GM21447 (cell line): Measurements from ENCODE around the gene ZNF746.
"Not testable (repeated sequence)": the region's sequence is repeated elsewhere in the genome, so short reads cannot be mapped to it uniquely, and the experiment has no call there.

Experiments used
- ATAC-seq: cut with Tn5 transposase; IDR thresholded peaks from one replicate; pipeline ENCODE4 v1.9.1; 2021; ENCODE audit not compliant: unreplicated experiment

Gene ZNF746

GRCh38 chr7:149497467-149498261 is at the start of gene ZNF746:
Gene ZNF746, minus strand, starts transcription at chr7:149497809. Its CDS starts 273 bp downstream, at chr7:149497536.
- peak; percentile 93 for ATAC-seq

DNA sequence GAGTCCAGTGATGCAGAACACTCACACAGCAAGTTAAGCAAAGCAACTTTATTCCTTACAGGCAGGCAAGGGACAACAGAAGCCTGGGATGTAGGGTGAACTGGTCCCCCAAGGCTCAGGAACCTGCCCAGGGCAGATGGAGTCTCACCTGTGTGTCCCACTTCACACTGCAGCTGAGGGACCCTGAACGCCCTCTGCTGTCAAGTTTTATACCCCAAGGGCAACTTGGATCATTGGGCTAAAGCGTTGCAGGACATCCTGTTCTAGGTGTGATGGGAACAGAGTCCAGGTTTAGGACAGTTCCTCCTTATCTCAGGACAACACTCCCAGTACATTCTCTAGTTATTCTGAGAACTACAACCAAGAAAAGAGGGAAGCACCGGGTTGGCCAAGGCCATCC is 49.5 kb upstream of the ZNF746 start:
- ATAC-seq, result no peak

DNA sequence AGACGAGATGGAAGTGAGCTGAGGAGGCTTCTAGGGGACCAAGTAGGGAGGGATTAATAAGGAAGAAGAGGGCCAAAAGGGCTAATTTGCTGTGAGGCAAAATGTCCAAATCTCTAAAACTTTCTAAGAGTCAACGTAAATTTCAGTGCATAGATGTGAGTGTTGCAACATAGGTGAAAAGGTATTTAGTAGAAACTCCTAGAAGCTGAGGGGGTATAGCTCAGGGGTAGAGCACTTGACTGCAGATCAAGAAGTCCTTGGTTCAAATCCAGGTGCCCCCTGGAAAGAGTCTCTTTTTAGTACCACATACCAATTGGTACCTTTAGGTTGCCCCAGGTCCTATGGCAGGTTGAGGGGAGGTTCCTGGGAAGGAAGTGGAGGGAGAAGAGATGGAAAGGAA is 48.7 kb upstream of the ZNF746 start:
- no peak for ATAC-seq

DNA sequence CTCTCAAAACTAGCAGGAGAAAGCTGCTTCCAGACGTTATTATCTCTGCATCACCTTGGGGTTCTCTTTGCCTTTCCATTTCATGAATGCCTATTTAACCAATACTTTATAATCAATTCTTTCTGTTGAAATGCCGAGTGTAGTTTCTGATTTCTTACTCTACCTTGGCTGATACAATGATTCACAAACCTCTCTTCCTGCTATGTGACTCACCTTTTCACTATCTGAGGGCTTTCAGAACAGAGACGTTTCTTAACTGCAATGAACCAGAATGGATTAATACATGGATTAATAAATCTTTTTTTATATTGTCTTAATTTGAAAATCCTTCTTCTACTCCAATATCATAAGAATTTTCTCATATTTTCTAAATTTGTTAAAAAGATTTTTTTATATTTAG is 46.4 kb upstream of the ZNF746 start:
- no peak for ATAC-seq

DNA sequence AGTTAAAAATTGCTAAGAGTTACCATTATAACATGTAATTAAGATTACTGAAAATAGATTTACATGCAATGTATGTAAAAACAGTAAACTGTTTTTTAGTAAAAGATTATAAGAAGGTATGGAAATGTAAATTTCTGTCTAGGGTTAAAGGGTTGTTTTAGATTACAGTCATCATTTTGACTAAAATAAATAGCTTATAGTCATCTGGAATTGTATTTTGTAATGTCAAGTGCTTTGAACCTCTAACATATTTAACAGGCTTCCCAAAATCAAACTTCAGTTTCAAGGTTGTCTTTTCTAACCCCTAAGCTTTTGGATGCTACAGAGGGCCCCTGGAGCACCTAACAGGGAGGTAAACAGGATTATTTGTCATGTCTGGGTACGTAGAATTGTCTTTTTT is 35.0 kb upstream of the ZNF746 start:
- no peak for ATAC-seq

DNA sequence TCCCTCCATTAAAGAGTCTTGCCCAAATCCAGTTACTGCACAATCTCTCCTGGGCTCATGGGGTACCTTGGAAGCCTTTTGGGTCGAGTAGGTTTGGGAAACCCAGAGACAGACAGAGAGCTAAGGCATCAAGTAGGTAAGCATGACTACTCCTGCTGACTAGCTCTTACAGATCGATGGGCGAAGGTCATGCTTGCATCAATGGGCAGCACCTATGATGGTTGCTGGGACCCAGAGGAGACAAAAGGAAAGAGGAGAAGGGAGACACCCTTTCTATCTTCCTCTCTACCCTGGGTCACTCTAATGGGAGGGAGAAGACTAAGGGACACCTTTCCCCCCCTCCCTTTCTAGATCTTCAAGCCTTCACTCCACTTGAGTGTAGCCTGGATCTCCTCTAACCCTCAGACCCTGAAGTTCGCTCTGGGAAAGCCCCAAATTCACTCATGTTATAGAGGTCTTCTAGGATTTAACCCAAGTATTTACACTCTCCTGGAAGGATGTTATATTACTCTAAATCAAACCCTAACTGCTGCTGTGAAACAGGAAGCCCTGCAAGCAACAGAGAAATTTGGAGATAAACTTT is 31.6 kb upstream of the ZNF746 start:
- ATAC-seq, result no peak

DNA sequence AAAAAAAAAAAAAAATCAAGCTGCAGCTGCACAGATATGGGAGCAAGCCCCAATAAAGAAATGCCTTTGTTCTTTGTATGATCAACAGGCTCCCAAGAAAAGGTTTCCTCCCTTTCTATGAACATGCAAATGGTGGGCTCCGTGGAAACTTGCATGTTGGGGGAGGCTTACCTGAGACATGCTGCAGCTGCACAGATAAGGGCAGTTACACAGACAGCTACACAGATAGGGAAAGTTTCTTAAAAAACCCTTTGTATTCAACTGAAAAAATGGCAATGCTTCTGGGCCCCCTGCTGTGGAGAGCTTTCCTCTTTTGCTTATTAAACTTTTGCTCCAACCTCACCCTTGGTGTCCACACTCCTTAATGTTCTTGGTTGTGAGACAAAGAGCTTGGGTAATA is 29.8 kb upstream of the ZNF746 start:
- ATAC-seq, result no peak

- ATAC-seq, result no peak
Measured at GRCh38 chr7:149525280-149525679, 27.7 kb upstream of the ZNF746 start.

DNA sequence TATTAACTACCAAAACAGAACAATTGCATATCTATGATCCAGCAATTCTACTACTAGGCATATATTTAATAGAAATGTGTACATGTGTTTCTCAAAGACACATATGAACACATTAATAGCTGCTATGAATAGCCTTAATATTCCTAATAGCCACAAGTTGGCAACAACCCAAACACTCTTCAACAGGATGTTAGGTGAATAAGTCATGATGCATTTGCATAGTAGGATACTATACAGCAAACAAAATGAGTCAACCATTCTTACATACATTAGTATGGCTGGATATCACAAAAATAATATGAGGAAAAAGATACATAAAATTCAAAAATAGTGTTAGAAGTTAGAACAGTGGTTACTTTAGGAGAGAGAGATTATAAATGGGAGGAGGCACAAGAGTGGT is 26.8 kb upstream of the ZNF746 start:
- ATAC-seq, result no peak

- no peak for ATAC-seq
Measured at GRCh38 chr7:149510248-149510647, 12.6 kb upstream of the ZNF746 start.

GRCh38 chr7:149509774-149510173 is 12.2 kb upstream of the ZNF746 start:
- no peak for ATAC-seq

GRCh38 chr7:149505551-149505950 is 7.9 kb upstream of the ZNF746 start:
- ATAC-seq, result no peak

GRCh38 chr7:149501651-149502050 is 4.0 kb upstream of the ZNF746 start:
- ATAC-seq, result no peak

GRCh38 chr7:149500910-149501309 is 3.3 kb upstream of the ZNF746 start:
- no peak for ATAC-seq

GRCh38 chr7:149500201-149500600 is 2.6 kb upstream of the ZNF746 start:
- no peak for ATAC-seq

GRCh38 chr7:149498811-149499210 is 1.2 kb upstream of the ZNF746 start:
- ATAC-seq, result no peak

DNA sequence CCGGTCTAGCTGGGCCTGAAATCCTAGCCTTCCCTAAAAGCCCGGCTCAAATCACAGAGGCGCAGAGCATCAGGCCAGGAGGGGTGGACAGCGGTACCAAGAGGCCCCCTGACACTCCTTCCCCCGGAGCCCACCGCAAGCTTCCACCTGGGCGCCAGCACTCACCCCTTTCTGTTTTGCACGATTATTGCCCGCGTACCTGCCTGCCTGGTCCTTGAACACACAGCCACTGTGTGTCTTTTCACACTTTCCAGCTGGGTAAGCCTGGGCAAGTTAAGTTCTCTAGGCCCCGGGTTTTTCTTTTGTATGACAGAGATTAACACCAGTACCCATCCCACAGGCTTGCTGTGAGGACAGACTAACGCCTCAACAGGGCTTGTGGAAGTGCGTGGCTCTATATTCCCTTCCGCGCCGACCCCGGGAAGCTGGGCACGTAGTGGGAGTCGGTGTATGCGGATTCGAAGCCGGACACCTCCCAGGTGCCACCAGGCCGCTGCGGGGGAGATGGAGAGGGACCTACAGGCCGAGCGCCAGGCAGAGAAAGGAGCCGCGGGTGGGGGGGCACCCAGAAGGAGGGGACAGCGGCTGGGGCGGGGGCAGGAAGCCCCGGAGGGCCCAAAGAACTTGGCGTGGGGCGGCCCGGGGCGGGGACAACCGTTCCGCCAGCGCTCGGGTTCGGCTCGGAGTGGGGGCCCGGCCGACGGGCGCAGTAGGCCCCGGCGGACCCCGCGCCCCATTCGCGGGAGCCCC is 792 bp downstream of the ZNF746 start:
- peak; percentile 32 for ATAC-seq

DNA sequence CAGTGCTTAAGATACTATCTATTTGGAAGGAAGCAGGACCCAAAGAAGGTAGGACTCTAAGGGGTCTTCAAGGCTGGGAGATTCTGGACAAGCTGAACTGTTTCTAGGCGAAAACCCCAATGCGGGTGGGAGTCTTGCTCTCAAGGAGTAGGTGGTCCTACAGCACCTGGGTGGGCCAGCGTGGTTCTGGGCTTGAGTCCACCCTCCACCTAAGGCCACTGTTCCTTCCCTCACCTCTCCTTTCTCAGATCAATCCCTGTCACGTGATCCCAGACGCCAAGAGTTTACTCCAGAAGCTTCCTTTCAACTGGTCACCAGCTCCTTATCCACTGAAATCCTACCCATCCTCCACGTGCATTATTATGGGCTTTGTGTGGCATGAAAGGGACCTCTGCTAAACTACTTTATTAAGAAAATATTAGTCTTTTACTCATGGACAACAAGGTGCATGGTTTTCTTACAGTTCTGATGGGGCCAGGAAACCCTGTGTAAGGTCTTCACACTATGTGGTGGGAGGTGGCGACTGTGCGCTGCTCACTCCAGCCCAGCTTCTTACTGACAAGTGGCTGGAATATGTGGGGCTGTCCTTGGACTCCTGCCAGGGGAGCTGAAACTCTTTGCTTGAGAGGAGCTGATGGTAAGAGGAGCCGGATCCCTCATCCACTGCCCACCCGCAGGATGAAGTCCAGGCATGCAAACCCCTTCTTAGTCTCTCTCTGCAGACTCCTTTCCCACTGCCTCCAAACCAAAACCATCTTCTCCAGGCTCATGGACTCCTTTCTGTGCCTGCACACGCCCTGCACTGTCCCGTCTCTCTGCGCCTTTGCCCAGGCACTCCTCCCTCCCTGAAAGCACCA is 1.6 kb downstream of the ZNF746 start:
- no peak for ATAC-seq

GRCh38 chr7:149494738-149495368 is 2.8 kb downstream of the ZNF746 start:
- no peak for ATAC-seq

DNA sequence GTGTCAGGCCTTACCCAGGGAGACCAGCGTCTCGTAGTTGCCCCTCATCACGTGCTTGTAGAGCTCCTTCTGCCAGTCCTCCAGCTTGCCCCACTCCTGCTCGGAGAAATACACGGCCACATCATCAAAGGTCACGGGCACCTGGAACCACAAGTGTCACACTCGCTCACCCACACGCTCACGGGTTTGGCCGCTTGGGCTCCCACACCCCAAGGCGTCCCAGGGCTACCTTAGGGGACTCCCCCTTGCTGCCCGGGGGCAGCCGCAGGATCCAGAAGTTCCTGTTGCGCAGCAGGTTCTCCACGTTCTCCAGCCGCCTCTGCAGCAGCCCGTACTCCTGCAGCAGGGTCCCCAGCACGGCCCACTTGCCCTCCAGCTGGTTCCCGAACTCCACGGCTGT is 3.6 kb downstream of the ZNF746 start:
- not testable (repeated sequence) for ATAC-seq

DNA sequence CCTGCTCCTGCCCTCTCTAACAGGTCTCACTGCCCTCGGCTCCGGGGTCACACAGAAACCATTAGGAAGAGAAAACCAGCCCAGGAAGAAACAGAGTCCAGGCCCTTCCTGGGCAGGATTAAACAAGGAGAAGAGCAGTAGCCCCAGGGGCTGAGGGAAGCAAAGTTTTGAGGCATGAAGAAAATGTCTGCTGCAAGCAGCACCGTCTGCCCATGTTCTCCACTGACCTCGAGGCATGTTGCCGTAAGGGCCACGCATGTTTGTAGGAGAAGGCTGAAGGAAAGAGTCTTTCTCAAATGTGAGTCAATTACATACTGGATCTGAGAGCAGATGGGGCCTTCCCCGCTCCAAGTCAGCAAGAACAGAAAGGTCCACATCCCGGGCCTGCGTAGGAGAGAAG is 4.2 kb downstream of the ZNF746 start:
- ATAC-seq, result no peak
